Stimulated activated CD4-positive, alpha-beta T cell treated with anti-CD3 and anti-CD28 coated beads, Interleukin-12 subunit alpha, Interleukin-12 subunit beta, amount 100 ng/mL, for 4 hours (primary cell): ENCODE data around the gene GTPBP10.
A peak's percentile ranks its signal among the peaks of the same experiment; 100 is the strongest.

Source experiments
- DNase-seq: peaks from one replicate; pipeline ENCODE4 v3.0.0-alpha.2; 2020

The GTPBP10 gene

GRCh38 chr7:90383422-90383821 is 36.9 kb downstream of the GTPBP10 start:
- no peak for DNase-seq

GRCh38 chr7:90383861-90384260 is 37.3 kb downstream of the GTPBP10 start:
- DNase-seq: no peak

GRCh38 chr7:90384433-90384832 is 37.9 kb downstream of the GTPBP10 start:
- no peak for DNase-seq

GRCh38 chr7:90387470-90388240 is 41.1 kb downstream of the GTPBP10 start:
- DNase-seq: no peak

- no peak for DNase-seq
These were observed 44.4 kb downstream of the GTPBP10 start for GRCh38 chr7:90390926-90391325.

GRCh38 chr7:90391488-90391887 is 45.0 kb downstream of the GTPBP10 start:
- no peak for DNase-seq

- no peak for DNase-seq
These were observed 49.9 kb downstream of the GTPBP10 start for GRCh38 chr7:90396420-90396819.

- DNase-seq: no peak
These were observed 55.5 kb downstream of the GTPBP10 start for GRCh38 chr7:90401989-90402388.

GRCh38 chr7:90402785-90403173 is 56.3 kb downstream of the GTPBP10 start:
- no peak for DNase-seq

GRCh38 chr7:90403174-90404113 is 56.9 kb downstream of the GTPBP10 start, which contains the start of gene CLDN12:
CLDN12 (plus strand) TSS chr7:90403461; CDS start chr7:90412677, 9,216 bp downstream.
- DNase-seq: peak; percentile 32

- no peak for DNase-seq
These were observed 58.3 kb downstream of the GTPBP10 start for GRCh38 chr7:90404777-90405176.

GRCh38 chr7:90407484-90407821 is 60.9 kb downstream of the GTPBP10 start:
- no peak for DNase-seq

GRCh38 chr7:90408142-90408541 is 61.6 kb downstream of the GTPBP10 start:
- DNase-seq: no peak

- no peak for DNase-seq
These were observed 63.2 kb downstream of the GTPBP10 start for GRCh38 chr7:90409667-90410066.

GRCh38 chr7:90411510-90411909 is 65.0 kb downstream of the GTPBP10 start:
- no peak for DNase-seq

GRCh38 chr7:90412458-90413184 is 66.1 kb downstream of the GTPBP10 start:
- DNase-seq: no peak

- DNase-seq: no peak
These were observed 66.6 kb downstream of the GTPBP10 start for GRCh38 chr7:90413185-90413528.

GRCh38 chr7:90421651-90422050 is 75.1 kb downstream of the GTPBP10 start:
- DNase-seq: no peak

- DNase-seq: no peak
These were observed 78.2 kb downstream of the GTPBP10 start for GRCh38 chr7:90424720-90425119.

- DNase-seq: no peak
These were observed 78.9 kb downstream of the GTPBP10 start for GRCh38 chr7:90425376-90425775.

- no peak for DNase-seq
These were observed 84.3 kb downstream of the GTPBP10 start for GRCh38 chr7:90430614-90431460.

GRCh38 chr7:90432752-90433151 is 86.2 kb downstream of the GTPBP10 start:
- no peak for DNase-seq
